HepG2 (cell line): ENCODE data around the gene TMEM80.

ENCODE experiments used
- KLF9 ChIP-seq: IDR thresholded peaks from 2 replicates; pipeline ENCODE4 v1.6.1; 2016; ENCODE audit warnings: low read depth
- MBNL3 ChIP-seq: fragments of 250-450 bp; sonication (Bioruptor Pico); conservative IDR thresholded peaks from 2 replicates; pipeline ENCODE4 v1.8.0; 2022; ENCODE audit warnings: mild to moderate bottlenecking, inconsistent platforms
- TF ChIP-seq, protein P1 (sequence below): sonication (generic); formaldehyde crosslinking; IDR thresholded peaks from 2 replicates; pipeline ENCODE4 v1.9.0; 2021; ENCODE audit warnings: missing genetic modification reagents, borderline replicate concordance
- TF ChIP-seq, protein P2 (sequence below): sonication (generic); formaldehyde crosslinking; IDR thresholded peaks from 2 replicates; pipeline ENCODE4 v1.4.0; 2020; ENCODE audit warnings: missing genetic modification reagents, mild to moderate bottlenecking, borderline replicate concordance

GRCh38 chr11:702462-703461, 7.1 kb downstream of the TMEM80 start:
- TF ChIP-seq MBNL3 (CRISPR knock-in tag) (no peak), KLF9 (CRISPR knock-in tag) (no peak)
- TF ChIP-seq, protein P1, sequence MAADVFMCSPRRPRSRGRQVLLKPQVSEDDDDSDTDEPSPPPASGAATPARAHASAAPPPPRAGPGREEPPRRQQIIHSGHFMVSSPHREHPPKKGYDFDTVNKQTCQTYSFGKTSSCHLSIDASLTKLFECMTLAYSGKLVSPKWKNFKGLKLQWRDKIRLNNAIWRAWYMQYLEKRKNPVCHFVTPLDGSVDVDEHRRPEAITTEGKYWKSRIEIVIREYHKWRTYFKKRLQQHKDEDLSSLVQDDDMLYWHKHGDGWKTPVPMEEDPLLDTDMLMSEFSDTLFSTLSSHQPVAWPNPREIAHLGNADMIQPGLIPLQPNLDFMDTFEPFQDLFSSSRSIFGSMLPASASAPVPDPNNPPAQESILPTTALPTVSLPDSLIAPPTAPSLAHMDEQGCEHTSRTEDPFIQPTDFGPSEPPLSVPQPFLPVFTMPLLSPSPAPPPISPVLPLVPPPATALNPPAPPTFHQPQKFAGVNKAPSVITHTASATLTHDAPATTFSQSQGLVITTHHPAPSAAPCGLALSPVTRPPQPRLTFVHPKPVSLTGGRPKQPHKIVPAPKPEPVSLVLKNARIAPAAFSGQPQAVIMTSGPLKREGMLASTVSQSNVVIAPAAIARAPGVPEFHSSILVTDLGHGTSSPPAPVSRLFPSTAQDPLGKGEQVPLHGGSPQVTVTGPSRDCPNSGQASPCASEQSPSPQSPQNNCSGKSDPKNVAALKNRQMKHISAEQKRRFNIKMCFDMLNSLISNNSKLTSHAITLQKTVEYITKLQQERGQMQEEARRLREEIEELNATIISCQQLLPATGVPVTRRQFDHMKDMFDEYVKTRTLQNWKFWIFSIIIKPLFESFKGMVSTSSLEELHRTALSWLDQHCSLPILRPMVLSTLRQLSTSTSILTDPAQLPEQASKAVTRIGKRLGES (CRISPR knock-in tag) = no peak
- TF ChIP-seq, protein P2, sequence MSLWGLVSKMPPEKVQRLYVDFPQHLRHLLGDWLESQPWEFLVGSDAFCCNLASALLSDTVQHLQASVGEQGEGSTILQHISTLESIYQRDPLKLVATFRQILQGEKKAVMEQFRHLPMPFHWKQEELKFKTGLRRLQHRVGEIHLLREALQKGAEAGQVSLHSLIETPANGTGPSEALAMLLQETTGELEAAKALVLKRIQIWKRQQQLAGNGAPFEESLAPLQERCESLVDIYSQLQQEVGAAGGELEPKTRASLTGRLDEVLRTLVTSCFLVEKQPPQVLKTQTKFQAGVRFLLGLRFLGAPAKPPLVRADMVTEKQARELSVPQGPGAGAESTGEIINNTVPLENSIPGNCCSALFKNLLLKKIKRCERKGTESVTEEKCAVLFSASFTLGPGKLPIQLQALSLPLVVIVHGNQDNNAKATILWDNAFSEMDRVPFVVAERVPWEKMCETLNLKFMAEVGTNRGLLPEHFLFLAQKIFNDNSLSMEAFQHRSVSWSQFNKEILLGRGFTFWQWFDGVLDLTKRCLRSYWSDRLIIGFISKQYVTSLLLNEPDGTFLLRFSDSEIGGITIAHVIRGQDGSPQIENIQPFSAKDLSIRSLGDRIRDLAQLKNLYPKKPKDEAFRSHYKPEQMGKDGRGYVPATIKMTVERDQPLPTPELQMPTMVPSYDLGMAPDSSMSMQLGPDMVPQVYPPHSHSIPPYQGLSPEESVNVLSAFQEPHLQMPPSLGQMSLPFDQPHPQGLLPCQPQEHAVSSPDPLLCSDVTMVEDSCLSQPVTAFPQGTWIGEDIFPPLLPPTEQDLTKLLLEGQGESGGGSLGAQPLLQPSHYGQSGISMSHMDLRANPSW (CRISPR knock-in tag) = no peak
